ENCODE measurements around the gene LHX1. TPM values are rescaled to one million over a fixed set of nuclear protein-coding genes. Genes with fewer than 3 reads are reported as not detected.

The LHX1 gene
- total RNA-seq (ENCODE audit: low replicate concordance): 1.7 and 2.7 TPM in 2 replicates
- long read RNA-seq: 0 reads

DNA sequence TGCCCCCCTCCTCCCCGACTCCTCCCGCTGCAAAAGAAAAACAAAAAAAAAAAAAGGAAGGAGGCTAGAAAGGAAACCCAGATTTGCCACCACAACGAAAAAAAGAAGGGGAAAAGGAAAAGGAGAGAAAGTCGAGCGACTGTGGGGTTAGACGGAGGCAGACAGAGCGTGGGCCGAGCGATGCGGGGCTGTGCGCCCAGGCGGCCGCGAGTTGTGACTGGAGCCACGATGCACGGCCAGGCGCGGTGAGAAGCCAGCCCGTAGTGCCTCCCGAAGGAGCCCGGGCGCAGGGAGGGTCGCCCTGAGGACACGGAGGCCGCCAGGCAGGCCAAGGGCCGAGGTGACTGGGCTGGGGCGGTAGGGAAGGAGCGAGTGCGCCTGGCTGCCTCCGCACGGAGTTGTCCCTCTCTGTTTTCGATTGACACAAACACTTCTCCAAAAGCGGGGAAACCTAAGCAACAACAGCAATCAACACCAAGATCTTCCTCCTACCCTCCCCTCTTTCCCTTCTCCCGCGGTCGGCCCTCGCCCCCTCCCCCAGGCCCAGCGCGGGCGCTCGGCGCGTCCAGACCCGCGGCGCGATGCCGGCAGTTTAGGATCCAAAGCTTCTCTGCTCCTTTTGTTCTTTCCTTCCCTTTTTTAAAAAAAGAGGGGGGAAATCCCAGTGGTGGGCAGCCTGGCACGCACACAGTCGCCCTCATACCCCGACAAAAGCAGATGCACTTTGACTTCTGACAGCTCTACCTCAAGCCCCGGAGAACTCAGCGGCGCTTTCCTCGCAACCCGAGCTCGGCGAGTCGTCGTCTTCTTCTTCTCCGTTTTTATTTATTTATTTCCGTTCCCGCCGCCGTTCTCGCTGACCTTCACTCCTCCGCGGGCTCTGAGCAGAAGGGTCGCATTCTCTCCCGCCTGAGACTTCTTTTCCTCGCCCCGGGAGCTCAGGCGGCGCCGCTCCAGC is at the start of gene LHX1:
Gene LHX1, plus strand, starts transcription at position 475 of the 958 bp plus-strand sequence. CDS start 723 bp downstream, outside the sequence.
- H3K27ac Mint-ChIP-seq: peak within 1 kb of the TSS; percentile 65
- no peak for DNase-seq (ENCODE audit: extremely low spot score, unreplicated experiment)

GRCh38 chr17:36888236-36888951 is 48.9 kb upstream of the LHX1 start:
- Mint-ChIP-seq H3K4me3 (no peak overlapping the region), H3K9me3 (no peaks in the 10 kb centered on the region), H3K27me3 (peaks cover 26% of the 10 kb centered on the region), H3K4me1 (ENCODE audit: unreplicated experiment) (no peaks in the 10 kb centered on the region), H3K27ac (no peak overlapping the region), H3K36me3 (no peaks in the 10 kb centered on the region)
- TF ChIP-seq CTCF (conservative IDR thresholded peaks at IDR 0.05): no peak
- no peak for DNase-seq (ENCODE audit: extremely low spot score, unreplicated experiment)

More for the DNA sequence above, at the start of gene LHX1:
- H3K9me3 Mint-ChIP-seq: no peaks in the 10 kb centered on the region
- H3K4me3 Mint-ChIP-seq: peak within 1 kb of the TSS; percentile 84
- H3K4me1 Mint-ChIP-seq (ENCODE audit: unreplicated experiment): peaks cover 29% of the 10 kb centered on the region
- H3K36me3 Mint-ChIP-seq: no peaks in the 10 kb centered on the region
- H3K27me3 Mint-ChIP-seq: peaks cover 93% of the 10 kb centered on the region
- TF ChIP-seq CTCF (conservative IDR thresholded peaks at IDR 0.05): no peak

- H3K27me3 Mint-ChIP-seq: peaks cover 26% of the 10 kb centered on the region
- no peak for TF ChIP-seq CTCF (conservative IDR thresholded peaks at IDR 0.05)
- H3K36me3 Mint-ChIP-seq: no peaks in the 10 kb centered on the region
These were observed 47.4 kb upstream of the LHX1 start for GRCh38 chr17:36889770-36890349.

DNA sequence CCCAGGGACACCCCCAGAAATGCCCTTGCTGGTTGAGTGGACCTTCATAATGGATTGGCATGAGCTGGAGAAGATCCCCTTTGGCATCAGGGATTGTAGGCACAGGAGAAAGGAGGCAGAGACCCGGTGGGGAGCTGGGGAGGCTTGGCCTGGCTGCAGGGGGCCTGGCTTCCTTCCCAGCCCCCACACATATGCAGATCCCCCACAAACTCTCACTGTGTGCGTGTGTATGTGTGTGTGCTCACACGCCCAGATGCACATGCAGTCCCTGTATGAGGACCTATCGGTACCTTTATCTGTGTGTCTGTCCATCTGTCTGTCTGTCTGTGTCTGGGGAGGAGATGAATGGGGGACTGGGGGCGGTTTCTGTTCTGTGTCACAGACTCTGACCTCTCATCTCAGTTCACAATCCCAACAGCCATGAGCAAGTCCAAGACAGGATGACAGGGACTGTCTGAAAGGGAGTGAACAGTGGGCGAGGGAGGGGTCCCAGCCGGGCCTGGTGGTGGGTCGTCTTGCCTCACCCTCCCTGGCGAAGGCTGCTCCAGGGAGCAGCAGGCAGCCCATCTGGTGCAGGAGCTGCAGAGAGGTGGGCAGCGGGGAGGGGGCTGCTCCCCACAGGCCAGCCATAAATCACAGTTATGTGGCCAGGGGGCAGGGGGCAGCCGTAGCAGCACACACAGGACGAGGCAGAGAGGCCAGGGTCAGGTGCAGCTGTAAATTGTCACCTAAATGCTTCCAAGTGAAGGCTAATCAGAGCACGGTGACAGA is 46.7 kb upstream of the LHX1 start:
- TF ChIP-seq CTCF (conservative IDR thresholded peaks at IDR 0.05): no peak
- Mint-ChIP-seq H3K4me1 (ENCODE audit: unreplicated experiment) (no peaks in the 10 kb centered on the region), H3K27me3 (peaks cover 21% of the 10 kb centered on the region), H3K27ac (no peak overlapping the region), H3K36me3 (no peaks in the 10 kb centered on the region), H3K9me3 (no peaks in the 10 kb centered on the region), H3K4me3 (no peak overlapping the region)
- no peak for DNase-seq (ENCODE audit: extremely low spot score, unreplicated experiment)

More at GRCh38 chr17:36889770-36890349, 47.4 kb upstream of the LHX1 start:
- no peak overlapping the region for H3K4me3 Mint-ChIP-seq
- DNase-seq (ENCODE audit: extremely low spot score, unreplicated experiment): no peak
- H3K9me3 Mint-ChIP-seq: no peaks in the 10 kb centered on the region
- H3K27ac Mint-ChIP-seq: no peak overlapping the region
- H3K4me1 Mint-ChIP-seq (ENCODE audit: unreplicated experiment): no peaks in the 10 kb centered on the region

All from type B pancreatic cell (in vitro differentiated cells).